Activated naive CD4-positive, alpha-beta T cell treated with anti-CD3 and anti-CD28 coated beads, Interleukin-2, amount 10 ng/mL, durations not matched to agents 7 days and 5 days (primary cell): Measurements from ENCODE around the gene RRP7A.

ENCODE experiments used
- CTCF ChIA-PET: fragments of 350-600 bp; sonication (Branson Sonifier 250); formaldehyde crosslinking; loops from one replicate; lab custom pipeline; 2021; ENCODE audit warnings: antibody characterized with exemption; lab: Charles Lee
- DNase-seq: peaks from one replicate; pipeline ENCODE4 v3.0.0-alpha.2; 2020
- H3K27ac Mint-ChIP-seq: one replicate; pipeline ENCODE4 v1.8.0; 2021; ENCODE audit warnings: mild to moderate bottlenecking, moderate library complexity, mixed read lengths
- H3K27me3 Mint-ChIP-seq: one replicate; pipeline ENCODE4 v1.8.0; 2021; ENCODE audit warnings: mild to moderate bottlenecking, mixed read lengths
- H3K36me3 Mint-ChIP-seq: one replicate; pipeline ENCODE4 v1.8.0; 2021; ENCODE audit warnings: mixed read lengths
- H3K4me1 Mint-ChIP-seq: one replicate; pipeline ENCODE4 v1.8.0; 2021; ENCODE audit warnings: mixed read lengths
- H3K4me3 Mint-ChIP-seq: one replicate; pipeline ENCODE4 v1.8.0; 2021; ENCODE audit warnings: mild to moderate bottlenecking, moderate library complexity, mixed read lengths
- H3K9me3 Mint-ChIP-seq: one replicate; pipeline ENCODE4 v1.8.0; 2021; ENCODE audit warnings: mixed read lengths

The RRP7A gene

GRCh38 chr22:42461511-42461910 lies 58.1 kb downstream of the RRP7A start:
- CTCF ChIA-PET: no interaction called here
- no peak for DNase-seq
- peaks cover 56% of the 10 kb centered on the region for H3K27me3 Mint-ChIP-seq
- no peak overlapping the region for H3K4me3 Mint-ChIP-seq
- no peaks in the 10 kb centered on the region for H3K4me1 Mint-ChIP-seq
- H3K36me3 Mint-ChIP-seq: no peaks in the 10 kb centered on the region
- no peak overlapping the region for H3K27ac Mint-ChIP-seq
- H3K9me3 Mint-ChIP-seq: no peaks in the 10 kb centered on the region
